Activated CD8-positive, alpha-beta T cell treated with anti-CD3 and anti-CD28 coated beads, Interleukin-2, amount 10 ng/mL, durations not matched to agents 7 days and 5 days (primary cell): ENCODE results near the gene XPO4. TPM values are rescaled to one million over a fixed set of nuclear protein-coding genes. Genes with fewer than 3 reads are reported as not detected.
"Not testable (repeated sequence)": the region's sequence is repeated elsewhere in the genome, so short reads cannot be mapped to it uniquely, and the experiment has no call there.

Source experiments
- ATAC-seq: fragments of 150-1000 bp; cut with Tn5 transposase; one replicate; pipeline ENCODE4 v1.10.0; 2021; ENCODE audit warnings: moderate library complexity
- CTCF ChIA-PET: fragments of 350-600 bp; sonication (Branson Sonifier 250); formaldehyde crosslinking; loops from one replicate; lab custom pipeline; 2021; ENCODE audit warnings: antibody characterized with exemption; lab: Charles Lee
- POLR2A ChIA-PET: fragments of 350-600 bp; sonication (Branson Sonifier 250); formaldehyde crosslinking; loops from one replicate; lab custom pipeline; 2021; ENCODE audit warnings: antibody characterized with exemption; lab: Charles Lee
- DNase-seq: peaks from one replicate; pipeline ENCODE4 v3.0.0-alpha.2; 2020
- H3K27ac Mint-ChIP-seq: one replicate; pipeline ENCODE4 v1.8.0; 2021; ENCODE audit warnings: mild to moderate bottlenecking, mixed read lengths
- H3K27me3 Mint-ChIP-seq: one replicate; pipeline ENCODE4 v1.8.0; 2021; ENCODE audit warnings: low read depth, mixed read lengths
- H3K36me3 Mint-ChIP-seq: one replicate; pipeline ENCODE4 v1.8.0; 2021; ENCODE audit warnings: low read depth, mixed read lengths
- H3K4me1 Mint-ChIP-seq: one replicate; pipeline ENCODE4 v1.8.0; 2021; ENCODE audit warnings: low read depth, mixed read lengths
- H3K4me3 Mint-ChIP-seq: one replicate; pipeline ENCODE4 v1.8.0; 2021; ENCODE audit warnings: mild to moderate bottlenecking, mixed read lengths
- H3K9me3 Mint-ChIP-seq: one replicate; pipeline ENCODE4 v1.8.0; 2022; ENCODE audit warnings: mixed read lengths; ENCODE audit not compliant: insufficient read depth
- total RNA-seq, 2 experiments: library from RNA; stranded (reverse); gene quantifications; one replicate each; pipeline ENCODE4 v1.2.3, GENCODE V29; 2021

XPO4 gene
- total RNA-seq, 2 experiments from 2014 or later = 18.6 to 19.8 TPM

DNA sequence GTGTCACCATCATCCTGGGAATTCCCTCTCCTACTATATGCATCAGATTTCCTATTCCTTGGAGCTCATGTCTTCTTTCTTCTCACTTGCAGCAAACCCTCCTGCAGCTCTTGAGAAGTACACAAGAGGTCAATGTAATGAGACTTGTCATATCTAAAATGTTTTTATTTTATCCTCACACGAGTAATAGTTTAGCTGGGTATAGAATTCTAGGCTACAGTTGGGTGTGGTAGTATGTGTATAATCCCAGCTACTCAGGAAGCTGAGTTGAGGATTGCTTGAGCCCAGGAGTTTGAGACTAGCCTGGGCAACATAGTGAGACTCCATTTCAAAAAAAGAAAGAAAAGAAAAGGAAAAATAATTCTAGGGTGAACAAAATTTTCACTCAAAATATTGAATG lies 153.2 kb downstream of the XPO4 start:
- ATAC-seq (no peak), DNase-seq (no peak)
- Mint-ChIP-seq H3K4me3 (no peak overlapping the region), H3K36me3 (peaks cover 34% of the 10 kb centered on the region), H3K27me3 (no peaks in the 10 kb centered on the region), H3K9me3 (peaks cover 36% of the 10 kb centered on the region), H3K4me1 (no peaks in the 10 kb centered on the region), H3K27ac (no peak overlapping the region)
- ChIA-PET CTCF (interaction anchor here (1.2 kb wide), 1 partner anchor 38 kb away, joined by 3 read pairs; no protein-coding TSS in a partner anchor), POLR2A (no interaction called here)

DNA sequence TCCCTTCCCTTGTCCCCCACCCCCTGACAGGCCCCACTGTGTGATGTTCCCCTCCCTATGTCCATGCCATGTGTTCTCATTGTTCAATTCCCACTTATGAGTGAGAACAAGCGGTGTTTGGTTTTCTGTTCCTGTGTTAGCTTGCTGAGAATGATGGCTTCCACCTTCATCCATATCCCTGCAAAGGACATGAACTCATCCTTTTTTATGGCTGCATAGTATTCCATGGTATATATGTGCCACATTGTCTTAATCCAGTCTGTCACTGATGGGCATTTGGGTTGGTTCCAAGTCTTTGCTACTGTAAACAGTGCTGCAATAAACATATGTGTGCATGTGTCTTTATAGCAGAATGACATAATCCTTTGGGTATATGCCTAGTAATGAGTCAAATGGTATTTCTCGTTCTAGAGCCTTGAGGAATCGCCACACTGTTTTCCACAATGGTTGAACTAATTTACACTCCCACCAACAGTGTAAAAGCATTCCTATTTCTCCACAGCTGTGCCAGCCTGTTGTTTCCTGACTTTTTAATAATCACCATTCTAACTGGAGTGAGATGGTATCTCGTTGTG lies 158.6 kb downstream of the XPO4 start:
- ATAC-seq, H3K27me3 Mint-ChIP-seq, CTCF ChIA-PET, H3K27ac Mint-ChIP-seq, H3K4me1 Mint-ChIP-seq, DNase-seq, POLR2A ChIA-PET, H3K4me3 Mint-ChIP-seq, H3K9me3 Mint-ChIP-seq: not testable (repeated sequence)
- peaks cover 13% of the 10 kb centered on the region for H3K36me3 Mint-ChIP-seq

DNA sequence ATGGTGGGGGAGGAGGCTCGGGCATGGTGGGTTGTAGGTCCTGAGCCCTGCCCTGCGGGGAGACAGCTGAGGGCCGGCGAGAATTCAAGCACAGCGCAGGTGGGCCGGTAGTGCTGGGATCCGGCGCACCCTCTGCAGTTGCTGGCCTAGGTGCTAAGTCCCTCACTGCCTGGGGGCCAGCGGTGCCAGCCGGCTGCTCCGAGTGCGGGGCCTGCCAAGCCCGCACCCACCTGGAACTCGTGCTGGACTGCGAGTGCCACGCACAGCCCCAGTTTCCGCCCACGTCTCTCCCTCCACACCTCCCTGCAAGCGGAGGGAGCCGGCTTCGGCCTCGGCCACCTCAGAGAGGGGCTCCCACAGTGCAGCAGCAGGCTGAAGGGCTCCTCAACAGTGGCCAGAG lies 162.5 kb downstream of the XPO4 start:
- POLR2A ChIA-PET = no interaction called here
- Mint-ChIP-seq H3K36me3 (peaks cover 7% of the 10 kb centered on the region), H3K4me3 (no peak overlapping the region), H3K4me1 (no peaks in the 10 kb centered on the region), H3K9me3 (no peaks in the 10 kb centered on the region), H3K27me3 (no peaks in the 10 kb centered on the region), H3K27ac (no peak overlapping the region)
- no peak for ATAC-seq
- DNase-seq = no peak
- CTCF ChIA-PET = no interaction called here

DNA sequence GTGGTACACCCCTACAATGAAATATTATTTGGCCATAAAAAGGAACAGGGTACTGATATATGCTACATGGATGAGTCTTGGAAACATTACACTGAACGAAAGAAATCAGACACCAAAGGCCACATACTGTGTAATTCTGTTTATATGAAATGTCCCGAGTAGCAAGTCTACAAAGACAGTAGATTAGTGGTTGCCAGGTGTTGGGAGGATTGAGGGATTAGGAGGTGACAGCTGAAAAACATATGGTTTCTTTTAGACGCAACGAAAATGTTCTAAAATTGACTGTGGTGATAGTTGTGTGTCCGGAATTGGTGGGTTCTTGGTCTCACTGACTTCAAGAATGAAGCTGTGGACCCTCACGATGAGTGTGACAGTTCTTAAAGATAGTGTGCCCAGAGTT lies 163.9 kb downstream of the XPO4 start:
- DNase-seq (no peak), ATAC-seq (no peak)
- CTCF ChIA-PET = interaction anchor here (0.8 kb wide), 1 partner anchor 17 kb away, joined by 3 read pairs; no protein-coding TSS in a partner anchor
- Mint-ChIP-seq H3K4me1 (no peaks in the 10 kb centered on the region), H3K27me3 (no peaks in the 10 kb centered on the region), H3K9me3 (no peaks in the 10 kb centered on the region), H3K36me3 (peaks cover 5% of the 10 kb centered on the region), H3K4me3 (no peak overlapping the region), H3K27ac (no peak overlapping the region)
- POLR2A ChIA-PET = no interaction called here

DNA sequence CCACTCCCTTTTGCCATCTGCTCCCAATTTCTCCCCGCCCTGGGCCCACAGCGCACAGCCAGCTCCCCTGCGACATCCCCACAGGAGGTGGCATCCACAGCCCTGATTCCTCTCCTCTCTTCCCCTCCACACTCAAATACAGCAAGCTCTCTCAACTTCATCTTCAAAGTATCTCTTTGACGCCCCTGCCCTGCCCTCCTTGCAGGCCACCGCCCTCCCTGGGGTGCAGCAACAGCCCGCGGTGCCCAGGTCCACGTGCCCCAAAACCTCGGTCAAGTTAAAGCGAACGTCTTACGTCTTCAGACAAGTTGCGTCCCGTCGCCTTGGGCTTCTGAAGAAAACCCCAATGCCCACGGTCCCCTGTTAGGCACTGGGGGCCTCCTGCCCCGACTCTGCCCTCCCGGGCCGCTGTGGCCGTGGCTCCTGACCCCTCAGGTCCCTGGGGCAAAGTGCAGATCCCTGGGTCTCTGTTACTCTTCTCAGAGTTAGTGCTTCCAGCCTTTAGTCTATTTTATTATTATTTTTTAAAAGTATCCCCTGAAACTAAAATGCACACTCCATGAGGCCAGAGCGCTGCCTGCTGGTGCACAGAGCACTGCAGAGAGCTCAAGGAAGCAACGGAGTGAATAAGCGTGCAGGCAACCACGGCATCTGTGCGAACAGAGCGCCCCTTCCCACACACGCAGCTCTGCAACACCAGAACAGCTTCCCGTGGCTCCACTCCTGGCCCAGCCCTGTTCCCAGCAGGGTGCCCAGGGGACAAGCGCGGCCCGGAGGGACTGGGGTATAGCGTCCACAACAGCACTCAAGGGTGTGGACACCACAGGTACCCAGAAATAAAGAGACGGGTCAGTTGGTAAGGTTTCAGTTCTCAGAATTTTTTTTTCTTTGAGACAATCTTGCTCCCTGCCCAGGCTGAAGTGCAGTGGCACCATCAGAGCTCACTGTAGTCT lies 172.6 kb downstream of the XPO4 start:
- no peak overlapping the region for H3K4me3 Mint-ChIP-seq
- POLR2A ChIA-PET = no interaction called here
- H3K9me3 Mint-ChIP-seq = no peaks in the 10 kb centered on the region
- no peaks in the 10 kb centered on the region for H3K4me1 Mint-ChIP-seq
- DNase-seq (no peak), ATAC-seq (no peak)
- CTCF ChIA-PET = no interaction called here
- H3K36me3 Mint-ChIP-seq = peaks cover 2% of the 10 kb centered on the region
- H3K27ac Mint-ChIP-seq = no peak overlapping the region
- H3K27me3 Mint-ChIP-seq = no peaks in the 10 kb centered on the region

DNA sequence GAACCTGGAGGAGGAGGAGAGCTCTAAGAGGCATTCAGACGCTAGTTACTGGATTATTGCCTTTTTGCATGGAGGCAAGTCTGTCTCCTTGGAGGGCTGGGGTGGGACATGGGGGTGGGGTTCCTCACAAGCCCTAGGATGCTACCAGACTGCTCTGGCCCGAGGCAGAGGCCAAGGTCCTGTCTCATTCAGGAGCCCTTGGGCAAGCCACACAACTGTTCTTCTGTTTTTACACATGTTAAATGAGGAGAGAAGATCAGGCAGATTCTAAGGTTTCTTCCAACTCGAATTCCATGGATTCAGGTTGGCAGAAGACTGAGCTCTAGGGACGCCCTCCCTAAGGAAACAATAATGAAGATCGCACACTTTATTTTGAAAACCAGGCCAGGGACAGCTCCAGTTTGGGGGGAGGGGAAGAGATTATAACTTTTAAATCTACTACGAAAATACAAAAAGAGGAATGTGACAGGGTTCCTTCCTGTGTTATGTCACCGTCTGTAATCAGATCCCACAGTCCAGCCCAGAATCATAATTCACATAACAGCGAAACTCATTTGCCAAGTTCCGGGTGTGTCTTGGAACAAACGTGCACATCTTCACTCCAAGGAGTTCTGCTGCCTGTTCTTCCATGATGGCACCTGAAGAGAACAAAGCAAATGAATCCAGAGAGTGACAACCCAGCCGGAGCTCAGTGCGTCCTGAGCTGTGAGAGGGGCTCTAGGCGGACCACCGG lies 173.8 kb downstream of the XPO4 start:
- no peaks in the 10 kb centered on the region for H3K36me3 Mint-ChIP-seq
- ChIA-PET POLR2A (no interaction called here), CTCF (no interaction called here)
- no peak for DNase-seq
- no peak for ATAC-seq
- no peak overlapping the region for H3K27ac Mint-ChIP-seq
- H3K27me3 Mint-ChIP-seq = peaks cover 3% of the 10 kb centered on the region
- no peaks in the 10 kb centered on the region for H3K4me1 Mint-ChIP-seq
- H3K4me3 Mint-ChIP-seq = no peak overlapping the region
- no peaks in the 10 kb centered on the region for H3K9me3 Mint-ChIP-seq

DNA sequence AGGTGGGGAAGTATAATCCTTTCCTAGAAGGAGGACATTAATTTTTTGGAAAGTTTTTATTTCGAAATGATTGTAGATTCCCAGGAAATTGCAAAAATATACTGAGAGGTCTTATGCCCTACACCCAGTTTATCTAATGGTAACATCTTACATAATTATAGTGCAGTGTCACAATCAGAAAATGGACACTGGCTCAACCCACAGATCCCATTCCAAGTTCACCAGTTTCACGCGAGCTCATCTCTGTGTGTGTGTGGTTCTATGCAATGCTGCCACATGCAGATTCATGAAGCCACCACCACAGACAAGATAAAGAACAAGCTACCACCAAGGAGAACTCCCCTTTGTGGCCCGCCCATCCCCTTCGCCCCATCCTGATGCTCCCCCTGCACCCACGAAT lies 174.7 kb downstream of the XPO4 start:
- ATAC-seq (no peak), DNase-seq (no peak)
- Mint-ChIP-seq H3K36me3 (no peaks in the 10 kb centered on the region), H3K27ac (no peak overlapping the region), H3K27me3 (peaks cover 5% of the 10 kb centered on the region), H3K4me1 (no peaks in the 10 kb centered on the region), H3K4me3 (no peak overlapping the region), H3K9me3 (no peaks in the 10 kb centered on the region)
- ChIA-PET POLR2A (no interaction called here), CTCF (no interaction called here)

Other genes with a start within 250 kb of the XPO4 start
- under 1 TPM; 0.13 to 0.18 TPM for gene IL17D, start 199.0 kb downstream of the XPO4 start, total RNA-seq
- gene EEF1AKMT1, start 128.8 kb downstream of the XPO4 start, total RNA-seq = 10 to 100 TPM in 1 of 2 experiments, 1 to 10 TPM in 1; 10.0 to 11.2 TPM
- 1 to 10 TPM; 3.1 to 4.2 TPM for gene LATS2, start 158.8 kb upstream of the XPO4 start, total RNA-seq
- 100 to 1,000 TPM; 218 to 225 TPM for gene SAP18, start 237.4 kb upstream of the XPO4 start, total RNA-seq